ENCODE data around the gene NKAP.
"Not testable (repeated sequence)": the region's sequence is repeated elsewhere in the genome, so short reads cannot be mapped to it uniquely, and the experiment has no call there.

The NKAP gene

DNA sequence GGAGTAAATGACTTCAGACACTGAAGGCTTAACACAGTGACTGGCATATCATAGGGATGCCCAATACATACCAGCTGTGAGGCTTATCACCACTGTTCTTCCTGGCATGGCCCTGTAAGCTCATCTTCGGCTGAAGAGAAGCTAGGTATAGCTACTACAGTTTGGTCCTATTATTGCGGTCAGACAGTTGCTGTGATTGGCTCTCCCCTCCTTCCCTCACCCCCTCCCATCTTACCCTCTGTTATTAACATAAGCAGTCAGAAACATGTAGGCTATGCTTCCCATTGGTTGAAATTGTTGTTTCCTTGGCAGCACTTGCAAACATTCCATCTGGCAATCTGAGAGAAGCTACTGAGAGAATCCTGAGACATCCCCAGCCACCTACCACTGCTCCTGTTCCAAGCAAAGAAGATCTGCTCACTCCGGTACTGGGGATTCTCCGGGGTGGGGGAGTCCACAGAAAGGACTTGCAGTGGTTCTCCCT, 47.7 kb downstream of the NKAP start, which contains the start of gene AKAP14:
TSS of gene AKAP14 (plus strand) at position 51 of the 484 bp plus-strand sequence. CDS start 7,331 bp downstream, outside the sequence.
- DNase-seq (ENCODE audit: low read depth, low spot score), result no peak
- in situ Hi-C loops (cut with HindIII; ENCODE audit: low sequenced_read_pairs), result no loop called here
- no peak within 1 kb of the TSS for H3K4me3 ChIP-seq (ENCODE audit: low read depth, low read length)
- TF ChIP-seq, protein P1, sequence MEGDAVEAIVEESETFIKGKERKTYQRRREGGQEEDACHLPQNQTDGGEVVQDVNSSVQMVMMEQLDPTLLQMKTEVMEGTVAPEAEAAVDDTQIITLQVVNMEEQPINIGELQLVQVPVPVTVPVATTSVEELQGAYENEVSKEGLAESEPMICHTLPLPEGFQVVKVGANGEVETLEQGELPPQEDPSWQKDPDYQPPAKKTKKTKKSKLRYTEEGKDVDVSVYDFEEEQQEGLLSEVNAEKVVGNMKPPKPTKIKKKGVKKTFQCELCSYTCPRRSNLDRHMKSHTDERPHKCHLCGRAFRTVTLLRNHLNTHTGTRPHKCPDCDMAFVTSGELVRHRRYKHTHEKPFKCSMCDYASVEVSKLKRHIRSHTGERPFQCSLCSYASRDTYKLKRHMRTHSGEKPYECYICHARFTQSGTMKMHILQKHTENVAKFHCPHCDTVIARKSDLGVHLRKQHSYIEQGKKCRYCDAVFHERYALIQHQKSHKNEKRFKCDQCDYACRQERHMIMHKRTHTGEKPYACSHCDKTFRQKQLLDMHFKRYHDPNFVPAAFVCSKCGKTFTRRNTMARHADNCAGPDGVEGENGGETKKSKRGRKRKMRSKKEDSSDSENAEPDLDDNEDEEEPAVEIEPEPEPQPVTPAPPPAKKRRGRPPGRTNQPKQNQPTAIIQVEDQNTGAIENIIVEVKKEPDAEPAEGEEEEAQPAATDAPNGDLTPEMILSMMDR (IDR thresholded peaks at IDR 0.05; ENCODE audit: low read depth, low read length), result no peak

DNA sequence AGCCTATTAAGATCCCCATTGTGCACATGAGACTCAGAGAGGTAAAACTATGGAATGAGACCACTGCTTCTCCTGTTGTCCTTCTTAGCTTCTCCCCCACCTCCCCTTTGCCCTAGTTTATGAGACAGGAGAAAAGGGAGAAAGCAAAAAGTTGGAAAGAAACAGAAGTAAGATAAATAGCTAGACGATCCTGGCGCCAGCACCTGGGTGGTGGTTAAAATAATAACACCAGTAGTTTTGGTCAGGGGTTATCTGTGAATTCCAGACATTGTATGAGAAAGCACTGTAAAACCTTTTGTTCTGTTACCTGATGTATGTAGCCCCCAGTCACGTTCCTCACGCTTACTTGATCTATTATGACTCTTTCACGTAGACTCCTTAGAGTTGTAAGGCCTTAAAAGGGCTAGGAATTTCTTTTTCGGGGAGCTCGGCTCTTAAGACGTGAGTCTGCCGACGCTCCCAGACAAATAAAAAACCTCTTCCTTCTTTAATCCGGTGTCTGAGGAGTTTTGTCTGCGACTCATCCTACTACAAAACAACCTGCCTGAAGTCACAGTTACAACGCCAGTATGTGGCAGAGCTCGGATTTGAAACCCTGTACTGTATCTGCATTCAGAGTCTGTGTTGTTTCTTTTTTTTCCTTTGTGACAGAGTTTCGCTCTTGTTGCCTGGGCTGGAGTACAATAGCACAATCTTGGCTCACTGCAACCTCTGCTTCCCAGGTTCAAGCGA, 51.4 kb downstream of the NKAP start:
- DNase-seq (ENCODE audit: low read depth, low spot score); in situ Hi-C loops (cut with HindIII; ENCODE audit: low sequenced_read_pairs); H3K4me3 ChIP-seq (ENCODE audit: low read depth, low read length): not testable (repeated sequence)

DNA sequence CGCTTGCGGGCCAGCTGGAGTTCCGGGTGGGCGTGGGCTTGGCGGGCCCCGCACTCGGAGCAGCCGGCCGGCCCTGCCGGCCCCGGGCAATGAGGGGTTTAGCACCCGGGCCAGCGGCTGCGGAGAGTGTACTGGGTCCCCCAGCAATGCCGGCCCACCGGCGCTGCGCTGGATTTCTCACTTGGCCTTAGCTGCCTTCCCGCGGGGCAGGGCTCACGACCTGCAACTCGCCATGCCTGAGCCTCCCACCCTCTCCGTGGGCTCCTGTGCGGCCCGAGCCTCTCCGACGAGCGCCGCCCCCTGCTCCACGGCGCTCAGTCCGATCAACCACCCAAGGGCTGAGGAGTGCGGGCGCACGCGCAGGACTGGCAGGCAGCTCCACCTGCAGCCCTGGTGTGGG, 52.9 kb downstream of the NKAP start:
- DNase-seq (ENCODE audit: low read depth, low spot score); in situ Hi-C loops (cut with HindIII; ENCODE audit: low sequenced_read_pairs); H3K4me3 ChIP-seq (ENCODE audit: low read depth, low read length): not testable (repeated sequence)

DNA sequence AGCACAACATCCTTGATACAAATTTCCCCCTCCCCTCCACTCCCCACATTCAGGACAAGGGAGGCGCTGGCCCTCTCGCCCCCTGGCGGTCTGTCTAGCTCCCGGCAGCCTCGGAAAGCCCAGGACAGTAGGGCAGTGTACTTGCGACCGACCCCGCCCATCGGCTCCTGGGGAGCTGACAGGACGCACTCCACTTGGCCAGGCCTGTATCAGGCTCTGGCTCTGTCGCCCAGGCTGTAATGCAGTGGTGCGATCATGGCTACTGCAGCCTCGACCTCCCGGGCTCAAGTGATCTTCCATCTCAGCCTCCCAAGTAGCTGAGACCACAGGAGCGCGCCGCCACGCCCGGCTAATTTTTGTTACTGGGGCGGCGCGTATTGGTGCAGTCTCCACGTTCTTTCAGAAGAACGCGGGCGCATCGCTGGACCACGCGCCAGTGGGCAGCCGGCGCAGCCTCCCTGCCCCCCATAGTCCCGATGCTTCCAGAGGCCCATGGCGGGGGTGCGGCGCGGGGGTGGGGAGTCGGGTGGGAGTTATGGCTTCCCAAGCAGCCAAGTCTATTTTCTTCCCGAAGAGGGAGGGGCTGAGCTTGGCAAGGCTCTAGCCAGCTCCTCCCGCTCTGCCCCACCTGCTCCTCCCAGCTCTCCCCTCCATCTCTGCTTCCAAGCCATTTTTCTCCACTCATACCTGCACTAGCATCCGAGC, 55.7 kb downstream of the NKAP start:
- H3K4me3 ChIP-seq (ENCODE audit: low read depth, low read length), result peak overlapping the region; percentile 32

DNA sequence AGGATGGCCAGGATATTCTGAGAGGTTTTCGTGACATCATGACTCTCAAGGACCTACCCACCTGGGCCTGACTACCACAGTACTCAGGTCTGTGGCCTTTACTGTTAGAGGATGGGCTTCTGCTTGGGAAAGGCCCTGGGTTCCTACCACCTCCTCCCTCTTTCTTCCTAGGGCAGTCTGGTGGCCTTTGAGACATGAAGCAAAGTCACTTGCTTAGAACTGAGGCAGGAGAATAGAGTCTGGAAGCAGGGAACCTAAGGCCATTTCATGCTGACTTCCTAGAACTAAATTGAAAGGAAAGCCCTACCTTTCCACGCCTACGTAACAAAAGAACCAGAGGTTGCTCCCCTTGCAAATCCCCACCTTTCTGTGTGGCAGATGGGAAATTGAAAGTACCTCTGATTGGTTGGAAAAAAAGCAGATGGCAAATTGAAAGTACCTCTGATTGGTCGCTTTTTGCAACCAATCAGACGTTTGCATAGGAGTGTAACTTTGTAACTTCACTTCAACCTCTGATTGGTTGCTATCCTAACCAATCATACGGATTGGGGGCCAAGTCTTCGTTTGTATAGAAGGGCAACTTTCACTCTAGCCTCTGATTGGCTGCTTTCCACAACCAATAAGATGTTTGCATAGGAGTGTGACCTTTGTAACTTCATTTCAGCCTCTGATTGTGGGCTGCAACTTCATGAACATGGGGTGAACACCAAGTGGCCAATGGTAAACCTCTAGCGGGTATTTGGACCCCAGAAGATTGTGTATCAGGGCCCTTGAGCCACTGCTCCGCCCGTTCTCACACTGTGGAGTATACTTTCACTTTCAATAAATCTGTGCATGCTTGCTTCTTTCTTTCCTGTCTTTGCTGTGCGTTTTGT, 57.8 kb downstream of the NKAP start:
- in situ Hi-C loops (cut with HindIII; ENCODE audit: low sequenced_read_pairs), result no loop called here
- peak; percentile 9 for DNase-seq (ENCODE audit: low read depth, low spot score)
- H3K4me3 ChIP-seq (ENCODE audit: low read depth, low read length), result no peak overlapping the region
- TF ChIP-seq, protein P1 (IDR thresholded peaks at IDR 0.05; ENCODE audit: low read depth, low read length), result no peak

More for the DNA sequence above, 55.7 kb downstream of the NKAP start:
- DNase-seq (ENCODE audit: low read depth, low spot score), result peak; percentile 46
- TF ChIP-seq, protein P1 (IDR thresholded peaks at IDR 0.05; ENCODE audit: low read depth, low read length), result peak; percentile 68
- in situ Hi-C loops (cut with HindIII; ENCODE audit: low sequenced_read_pairs), result no loop called here

DNA sequence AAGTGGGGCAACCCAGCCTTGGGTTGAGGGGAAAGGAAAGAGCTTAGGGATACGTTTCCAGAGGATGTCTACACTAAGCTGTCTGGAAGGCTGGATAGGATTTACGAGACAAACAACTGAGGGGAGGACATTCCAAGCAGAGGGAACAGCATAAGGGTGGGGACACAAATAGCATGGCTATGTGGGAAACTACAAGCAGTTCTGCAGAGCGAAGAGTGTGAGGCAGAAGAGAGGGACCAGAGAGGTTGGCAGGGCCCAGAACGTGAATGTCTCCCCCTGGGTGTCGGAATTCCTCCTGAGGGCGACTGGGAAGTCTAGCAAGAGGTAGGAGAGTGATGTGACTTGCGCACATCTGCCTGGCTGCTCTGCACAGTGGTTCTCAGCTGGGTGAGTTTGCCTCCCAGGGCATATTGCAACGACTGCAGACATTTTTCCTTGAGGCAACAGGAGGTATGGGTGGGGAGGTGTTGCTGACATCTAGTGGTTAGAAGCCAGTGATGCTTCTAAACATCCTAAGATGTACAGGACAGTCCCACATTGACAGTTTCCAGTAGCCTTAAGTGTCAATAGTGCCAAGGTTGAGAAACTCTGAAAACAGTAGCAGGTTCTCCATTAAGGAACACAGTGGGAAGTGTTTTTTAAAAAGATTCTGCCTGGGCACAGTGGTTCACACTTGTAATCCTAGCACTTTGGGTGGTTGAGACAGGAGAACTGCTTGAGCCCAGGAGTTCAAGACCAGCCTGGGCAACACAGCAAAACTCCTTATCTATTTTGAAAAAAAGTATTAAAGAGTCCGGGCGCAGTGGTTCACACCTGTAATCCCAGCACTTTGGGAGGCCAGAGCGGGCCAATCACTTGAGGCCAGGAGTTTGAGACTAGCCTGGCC, 62.8 kb downstream of the NKAP start:
- TF ChIP-seq, protein P1 (IDR thresholded peaks at IDR 0.05; ENCODE audit: low read depth, low read length), result peak; percentile 73
- in situ Hi-C loops (cut with HindIII; ENCODE audit: low sequenced_read_pairs), result no loop called here
- no peak overlapping the region for H3K4me3 ChIP-seq (ENCODE audit: low read depth, low read length)
- DNase-seq (ENCODE audit: low read depth, low spot score), result peak; percentile 51
